ENCODE measurements around the gene TCEAL9. TPM values are rescaled to one million over a fixed set of nuclear protein-coding genes. Genes with fewer than 3 reads are reported as not detected.
"Not testable (repeated sequence)": the region's sequence is repeated elsewhere in the genome, so short reads cannot be mapped to it uniquely, and the experiment has no call there.

Gene TCEAL9
- total RNA-seq, 1 experiment from 2014 or later: 183 TPM

DNA sequence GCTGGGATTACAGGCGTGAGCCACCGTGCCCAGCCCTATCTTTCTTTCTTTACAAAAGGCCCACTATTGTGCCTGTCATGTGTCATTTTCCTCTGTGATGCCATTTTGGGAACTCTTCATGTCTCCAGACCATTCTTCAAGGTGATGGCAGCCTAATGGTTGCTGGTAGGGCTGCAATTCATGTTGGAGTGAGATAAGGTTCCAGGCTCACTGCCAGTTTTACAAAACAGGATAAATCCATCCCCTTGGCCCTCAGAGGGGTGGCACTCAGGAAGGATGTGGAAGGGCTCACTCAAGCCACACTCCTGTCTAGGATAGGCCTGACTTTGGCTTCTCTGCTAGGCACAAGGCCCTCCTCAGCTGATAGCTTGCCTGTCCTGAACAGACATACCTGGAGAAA is 3.8 kb downstream of the TCEAL9 start:
- no peak for DNase-seq
- H3K9me3 ChIP-seq (replicated peaks): no peaks in the 10 kb centered on the region
- H3K4me3 ChIP-seq: no peak overlapping the region
- no peak overlapping the region for H3K27ac ChIP-seq
- peaks cover 10% of the 10 kb centered on the region for H3K36me3 ChIP-seq
- H3K4me1 ChIP-seq: peaks cover 18% of the 10 kb centered on the region
- H3K27me3 ChIP-seq: no peaks in the 10 kb centered on the region

DNA sequence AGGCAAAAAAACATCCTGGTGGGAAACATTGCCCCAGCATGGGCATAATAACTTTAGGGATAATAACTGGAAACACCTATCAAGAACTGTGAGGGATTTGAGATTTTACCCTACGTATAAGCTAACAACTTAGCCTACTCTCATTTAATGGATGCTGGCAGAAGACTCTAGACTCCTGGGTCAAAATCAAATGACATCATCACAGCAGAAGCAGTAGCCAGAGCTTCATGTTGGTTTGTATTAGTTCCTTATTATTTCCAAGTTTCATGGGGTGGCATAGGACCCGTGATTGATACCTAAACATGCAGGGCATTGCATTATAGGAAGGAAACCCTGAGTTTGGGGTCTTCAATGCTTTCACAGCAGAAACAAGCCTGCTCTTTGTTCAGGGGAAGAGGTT is 4.6 kb downstream of the TCEAL9 start:
- peaks cover 10% of the 10 kb centered on the region for H3K36me3 ChIP-seq
- H3K9me3 ChIP-seq (replicated peaks): no peaks in the 10 kb centered on the region
- no peaks in the 10 kb centered on the region for H3K27me3 ChIP-seq
- DNase-seq: no peak
- H3K4me3 ChIP-seq: no peak overlapping the region
- H3K4me1 ChIP-seq: peaks cover 18% of the 10 kb centered on the region
- H3K27ac ChIP-seq: no peak overlapping the region

DNA sequence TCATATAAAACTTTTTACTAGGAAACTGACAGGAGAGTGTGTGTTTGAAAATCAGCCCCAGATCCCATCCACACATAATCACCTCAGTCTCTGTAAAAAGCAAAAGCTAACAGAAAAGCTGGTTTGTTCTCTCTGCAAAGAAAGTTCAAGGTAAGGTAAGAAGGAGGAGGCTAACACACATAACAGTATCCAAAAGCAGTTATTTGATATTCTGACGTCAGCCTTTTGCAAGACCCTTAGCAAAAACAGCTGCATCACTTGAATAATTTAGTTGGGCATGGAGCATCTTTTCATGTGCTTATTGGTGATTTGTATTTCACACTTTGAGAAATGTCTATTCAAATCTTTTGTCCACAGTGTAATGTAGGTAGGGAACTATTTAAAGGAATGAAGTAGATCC is 5.5 kb downstream of the TCEAL9 start:
- Histone ChIP-seq H3K4me3 (no peak overlapping the region), H3K4me1 (peaks cover 18% of the 10 kb centered on the region), H3K27ac (peak overlapping the region; percentile 63), H3K36me3 (peaks cover 10% of the 10 kb centered on the region), H3K9me3 (replicated peaks) (no peaks in the 10 kb centered on the region), H3K27me3 (no peaks in the 10 kb centered on the region)
- peak in 1 of 2 experiments; percentile 48 for DNase-seq

DNA sequence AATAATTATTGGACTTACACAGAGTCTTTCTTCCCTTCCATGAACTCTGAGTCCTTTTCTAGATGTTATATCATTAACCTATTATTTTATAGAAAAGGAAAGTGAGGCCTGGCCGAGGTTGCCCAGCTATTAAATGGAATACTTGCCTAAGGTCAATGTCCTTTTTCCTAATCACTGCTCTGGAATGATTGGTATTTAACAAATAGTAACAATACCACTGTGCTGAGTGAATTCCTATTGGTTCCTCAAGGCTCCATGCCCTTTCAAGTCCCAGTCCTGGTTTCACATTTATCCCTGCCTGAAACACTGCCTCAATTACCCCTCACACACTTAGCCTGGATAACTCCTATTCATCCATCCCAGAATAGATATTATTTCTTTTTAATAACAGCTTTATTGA is 6.2 kb downstream of the TCEAL9 start:
- Histone ChIP-seq H3K4me3 (no peak overlapping the region), H3K36me3 (peaks cover 10% of the 10 kb centered on the region), H3K27ac (peak overlapping the region; percentile 63), H3K4me1 (peaks cover 18% of the 10 kb centered on the region), H3K9me3 (replicated peaks) (no peaks in the 10 kb centered on the region), H3K27me3 (no peaks in the 10 kb centered on the region)
- DNase-seq: no peak

DNA sequence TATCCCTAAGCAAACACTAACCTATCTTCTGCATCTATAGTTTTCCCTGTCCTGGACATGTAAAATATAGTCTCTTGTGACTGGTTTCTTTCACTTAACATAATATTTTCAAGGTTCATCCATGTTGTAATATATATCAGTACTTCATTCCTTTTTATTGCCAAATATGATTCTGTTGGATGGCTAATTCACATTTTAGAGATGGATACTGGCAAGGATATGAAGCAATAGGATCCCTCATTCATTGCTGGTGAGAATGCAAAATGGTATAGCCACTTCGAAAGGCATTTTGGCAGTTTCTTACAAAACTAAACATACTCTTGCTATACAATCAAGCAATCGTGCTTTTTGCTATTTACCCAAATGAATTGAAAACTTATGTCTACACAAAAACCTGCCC is 6.7 kb downstream of the TCEAL9 start:
- H3K27me3 ChIP-seq: no peaks in the 10 kb centered on the region
- H3K9me3 ChIP-seq (replicated peaks): no peaks in the 10 kb centered on the region
- peaks cover 5% of the 10 kb centered on the region for H3K36me3 ChIP-seq
- peaks cover 18% of the 10 kb centered on the region for H3K4me1 ChIP-seq
- H3K4me3 ChIP-seq: no peak overlapping the region
- no peak overlapping the region for H3K27ac ChIP-seq
- no peak for DNase-seq

DNA sequence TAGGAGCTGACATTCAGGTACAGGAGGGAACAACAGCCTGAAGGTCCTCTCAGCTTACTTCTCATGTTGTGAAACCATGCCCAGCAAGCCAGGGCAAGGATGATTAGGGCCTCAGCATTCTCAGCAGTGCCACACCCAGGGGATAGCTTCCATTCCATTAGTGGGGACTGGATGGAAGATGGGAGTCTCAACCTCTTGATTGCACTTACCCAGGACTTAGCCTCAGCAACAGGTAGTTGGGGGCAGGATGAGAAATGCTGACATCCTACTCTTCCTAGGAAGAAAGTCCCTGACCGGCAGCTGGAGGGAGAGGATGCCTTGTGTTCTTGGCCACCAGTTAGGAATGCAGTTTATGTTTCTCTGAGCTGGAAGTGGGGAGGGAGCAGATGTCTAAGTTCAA is 11.2 kb downstream of the TCEAL9 start:
- H3K4me3 ChIP-seq: no peak overlapping the region
- no peak overlapping the region for H3K27ac ChIP-seq
- no peaks in the 10 kb centered on the region for H3K27me3 ChIP-seq
- no peaks in the 10 kb centered on the region for H3K36me3 ChIP-seq
- peaks cover 3% of the 10 kb centered on the region; the same call in 1 of the 2 replicates for H3K4me1 ChIP-seq
- no peak for DNase-seq
- H3K9me3 ChIP-seq (replicated peaks): no peaks in the 10 kb centered on the region

DNA sequence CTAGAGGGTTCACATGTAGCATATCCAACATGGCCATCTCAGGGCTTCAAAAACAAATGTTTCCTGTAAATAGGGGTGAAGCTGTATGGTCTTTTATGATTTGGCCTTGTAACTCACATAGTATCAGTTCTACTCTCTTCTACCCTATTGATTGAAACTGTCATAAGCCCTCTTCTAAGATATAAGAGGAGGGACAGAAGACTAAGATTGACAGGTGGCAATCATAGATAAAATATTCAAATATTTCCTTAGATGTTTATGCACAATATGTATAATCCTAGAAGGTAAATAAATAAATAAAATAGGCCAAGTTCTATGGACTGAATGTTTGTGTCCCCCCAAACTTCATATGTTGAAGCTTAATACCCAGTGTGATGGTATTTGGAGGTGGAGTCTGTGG is 13.2 kb downstream of the TCEAL9 start:
- Histone ChIP-seq H3K36me3 (no peaks in the 10 kb centered on the region), H3K27me3 (no peaks in the 10 kb centered on the region), H3K27ac (no peak overlapping the region), H3K9me3 (replicated peaks) (no peaks in the 10 kb centered on the region), H3K4me1 (no peaks in the 10 kb centered on the region), H3K4me3 (no peak overlapping the region)
- no peak for DNase-seq

DNA sequence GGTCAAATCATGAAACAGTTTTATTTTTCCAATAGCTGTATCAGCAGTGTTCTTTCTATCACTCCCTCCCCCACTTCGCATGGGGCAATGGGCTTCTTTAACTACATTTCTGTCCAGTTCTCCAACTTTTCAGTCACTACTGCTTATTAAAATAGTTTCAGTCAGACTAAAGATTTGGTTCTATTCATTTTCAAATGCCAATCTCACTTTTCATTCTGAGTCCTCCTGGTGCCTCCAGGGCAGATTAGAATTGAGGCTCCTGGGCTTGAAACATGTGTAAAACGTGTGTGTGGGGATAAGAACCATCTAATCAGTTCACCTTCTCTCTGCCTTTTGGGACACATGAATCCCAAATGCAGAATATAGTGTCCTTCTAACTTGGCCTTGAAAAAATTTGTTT is 16.6 kb downstream of the TCEAL9 start:
- DNase-seq: no peak
- no peak overlapping the region for H3K4me3 ChIP-seq
- no peaks in the 10 kb centered on the region for H3K4me1 ChIP-seq
- H3K9me3 ChIP-seq (replicated peaks): no peaks in the 10 kb centered on the region
- no peaks in the 10 kb centered on the region for H3K27me3 ChIP-seq
- peaks cover 5% of the 10 kb centered on the region; the same call in 1 of the 2 replicates for H3K36me3 ChIP-seq
- H3K27ac ChIP-seq: no peak overlapping the region

DNA sequence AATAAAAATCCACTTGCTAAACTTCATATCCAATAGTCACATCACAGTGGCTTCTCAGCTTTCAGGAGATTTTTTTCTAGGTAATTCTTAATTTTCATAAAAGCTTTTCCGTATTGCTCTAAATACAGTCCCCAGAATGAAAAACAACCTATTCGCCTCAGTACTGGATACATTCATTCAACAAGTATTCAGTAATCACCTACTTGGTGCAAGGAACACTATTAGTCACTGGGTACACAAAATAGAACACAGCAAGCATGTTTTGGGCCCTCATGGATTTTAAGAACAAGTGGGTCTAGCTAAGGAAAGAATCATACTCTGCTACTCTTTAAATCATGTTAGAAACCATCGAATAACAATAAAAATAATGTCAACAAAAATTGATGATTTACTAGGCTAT is 17.3 kb downstream of the TCEAL9 start:
- Histone ChIP-seq H3K9me3 (replicated peaks) (no peaks in the 10 kb centered on the region), H3K4me3 (no peak overlapping the region), H3K27me3 (no peaks in the 10 kb centered on the region), H3K36me3 (peaks cover 6% of the 10 kb centered on the region; the same call in 1 of the 2 replicates), H3K27ac (no peak overlapping the region), H3K4me1 (no peaks in the 10 kb centered on the region)
- no peak for DNase-seq

DNA sequence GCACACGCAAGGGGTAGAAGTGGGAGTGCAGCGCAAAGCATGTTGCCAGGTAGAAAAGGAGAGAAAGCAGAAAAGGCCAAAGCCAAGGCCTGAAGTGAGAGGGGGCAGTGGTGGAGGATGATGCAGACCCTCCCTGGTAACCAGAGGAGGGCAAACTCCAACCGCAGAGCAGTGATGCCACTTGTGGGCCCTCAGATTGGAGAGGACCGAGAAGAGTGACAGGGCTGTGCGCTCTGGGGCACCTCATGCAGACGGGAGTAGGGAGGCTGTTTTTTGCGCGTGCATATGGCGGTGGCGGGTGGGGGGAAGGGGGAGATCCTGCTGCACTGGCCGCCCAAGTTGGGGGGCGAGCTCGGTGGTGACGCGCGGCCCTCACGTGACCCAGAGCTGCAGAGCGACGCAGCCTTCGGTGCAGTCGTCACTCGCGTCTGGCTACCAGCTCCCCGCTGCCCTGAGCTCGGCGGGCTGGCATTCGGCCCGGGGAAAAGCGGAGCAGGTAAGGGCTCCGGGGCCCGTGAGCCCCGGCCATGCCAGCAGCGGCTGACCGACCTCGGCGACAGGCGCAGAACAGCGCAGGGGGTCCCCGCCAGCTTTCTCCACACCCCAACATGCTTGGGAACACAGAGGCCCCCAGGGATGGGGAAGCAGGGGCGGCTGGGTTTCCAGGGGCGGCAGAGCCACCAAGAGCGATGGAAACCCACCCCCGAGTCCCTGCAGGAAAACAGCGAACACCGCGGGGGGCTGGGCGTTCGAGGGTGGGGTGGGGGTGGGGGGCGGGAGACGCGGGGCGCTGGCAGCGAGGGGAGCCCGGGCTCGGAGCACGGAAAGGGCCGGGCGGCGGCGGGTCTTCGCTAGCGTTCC is 20.0 kb downstream of the TCEAL9 start, which contains the start of gene BEX3:
Gene BEX3, plus strand, starts transcription at position 421 of the 861 bp plus-strand sequence. CDS start 984 bp downstream, outside the sequence.
- no peaks in the 10 kb centered on the region for H3K9me3 ChIP-seq (replicated peaks)
- H3K4me1 ChIP-seq: no peaks in the 10 kb centered on the region
- H3K27me3 ChIP-seq: no peaks in the 10 kb centered on the region
- H3K4me3 ChIP-seq: peak within 1 kb of the TSS; percentile 90
- DNase-seq: peak; percentile 61 to 68
- H3K36me3 ChIP-seq: peaks cover 6% of the 10 kb centered on the region; the same call in 1 of the 2 replicates
- H3K27ac ChIP-seq: peak within 1 kb of the TSS; percentile 81

DNA sequence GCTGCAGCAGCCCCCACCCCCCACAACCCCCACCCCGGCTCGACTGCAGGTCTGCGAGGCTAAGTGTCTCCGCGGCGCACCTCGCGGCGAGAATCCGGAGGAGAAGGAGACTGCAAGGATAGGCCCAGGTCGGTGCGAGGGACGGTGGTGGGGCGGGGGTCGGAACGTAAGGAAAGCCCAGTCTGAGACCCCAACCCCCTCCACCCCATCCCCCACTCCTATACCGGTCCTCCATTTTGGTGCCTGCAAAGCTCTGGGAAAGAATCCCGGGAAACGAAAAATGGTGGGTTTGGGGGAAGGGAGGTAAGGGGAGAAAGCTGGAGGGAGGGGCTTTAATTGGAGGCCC is 20.6 kb downstream of the TCEAL9 start:
- Histone ChIP-seq H3K27ac (peak overlapping the region; percentile 68), H3K36me3 (peaks cover 6% of the 10 kb centered on the region; the same call in 1 of the 2 replicates)
- DNase-seq: peak; percentile 46 to 58

DNA sequence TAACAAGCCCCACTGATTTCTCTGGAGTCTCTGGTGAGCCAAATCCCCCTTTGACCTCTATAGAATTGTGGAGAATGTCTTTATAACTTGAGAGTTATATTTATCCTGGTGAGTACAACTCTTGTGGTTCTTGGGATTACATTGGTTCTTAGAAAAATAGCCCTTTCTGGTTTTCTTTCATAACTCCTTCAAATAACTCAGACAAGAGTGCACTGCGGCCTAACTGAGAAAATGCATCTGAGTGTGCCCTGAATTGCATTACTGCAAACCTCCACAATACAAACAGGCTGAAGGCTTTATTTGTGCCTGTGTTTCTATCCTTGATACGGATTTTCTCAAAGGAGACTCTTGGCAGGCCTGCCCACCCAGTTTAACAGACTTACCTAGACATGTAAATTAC is 22.7 kb downstream of the TCEAL9 start:
- DNase-seq: no peak
- no peaks in the 10 kb centered on the region for H3K9me3 ChIP-seq (replicated peaks)
- H3K4me1 ChIP-seq: no peaks in the 10 kb centered on the region
- no peak overlapping the region for H3K4me3 ChIP-seq
- H3K27ac ChIP-seq: no peak overlapping the region
- peaks cover 6% of the 10 kb centered on the region; the same call in 1 of the 2 replicates for H3K36me3 ChIP-seq
- no peaks in the 10 kb centered on the region for H3K27me3 ChIP-seq

More for the DNA sequence above, 20.6 kb downstream of the TCEAL9 start:
- Histone ChIP-seq H3K9me3 (replicated peaks) (no peaks in the 10 kb centered on the region), H3K4me1 (no peaks in the 10 kb centered on the region), H3K4me3 (peak overlapping the region; percentile 90), H3K27me3 (no peaks in the 10 kb centered on the region)

DNA sequence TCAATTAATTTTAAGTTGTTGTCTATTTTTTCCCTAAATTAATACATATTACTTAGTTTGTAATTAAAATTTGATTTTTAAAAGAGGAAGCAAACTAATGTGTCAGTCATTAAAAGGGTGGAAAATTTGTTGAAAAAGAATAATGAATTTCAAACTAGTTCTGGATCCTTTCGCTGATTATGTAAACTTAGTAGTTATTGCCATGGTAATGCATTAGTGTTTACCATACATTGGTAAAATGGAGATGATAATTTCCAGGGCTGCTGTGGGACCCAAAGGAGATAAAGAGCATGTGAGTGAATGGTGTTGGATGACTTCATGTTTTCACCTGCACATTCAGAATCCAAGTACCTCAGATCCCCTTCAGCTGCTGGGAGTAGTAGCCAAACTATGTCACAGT is 26.6 kb downstream of the TCEAL9 start:
- no peak overlapping the region for H3K4me3 ChIP-seq
- no peaks in the 10 kb centered on the region for H3K4me1 ChIP-seq
- H3K9me3 ChIP-seq (replicated peaks): no peaks in the 10 kb centered on the region
- H3K27ac ChIP-seq: no peak overlapping the region
- H3K27me3 ChIP-seq: no peaks in the 10 kb centered on the region
- no peak for DNase-seq
- peaks cover 2% of the 10 kb centered on the region; the same call in 1 of the 2 replicates for H3K36me3 ChIP-seq

DNA sequence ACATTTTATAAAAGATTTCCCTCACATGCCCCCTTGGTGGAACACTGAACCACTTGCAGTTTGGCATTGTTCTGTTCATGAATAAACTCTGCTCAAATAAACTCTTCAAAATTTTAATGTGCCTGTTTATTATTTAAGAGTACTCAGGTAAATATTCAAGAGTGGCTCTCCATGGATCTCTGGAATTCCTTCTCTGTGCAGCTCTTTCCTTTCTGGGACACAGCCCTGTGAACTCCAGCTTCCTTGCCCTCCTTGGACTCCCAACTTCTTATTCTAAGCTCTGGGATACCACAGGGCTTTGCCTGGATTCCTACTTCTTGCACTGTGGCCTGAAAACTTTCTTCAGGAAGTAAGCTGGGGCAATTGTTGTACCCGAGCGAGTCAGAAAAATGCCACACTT is 28.4 kb downstream of the TCEAL9 start:
- Histone ChIP-seq H3K27me3 (no peaks in the 10 kb centered on the region), H3K27ac (no peak overlapping the region), H3K36me3 (no peaks in the 10 kb centered on the region), H3K4me1 (no peaks in the 10 kb centered on the region), H3K4me3 (no peak overlapping the region), H3K9me3 (replicated peaks) (no peaks in the 10 kb centered on the region)
- DNase-seq: no peak

DNA sequence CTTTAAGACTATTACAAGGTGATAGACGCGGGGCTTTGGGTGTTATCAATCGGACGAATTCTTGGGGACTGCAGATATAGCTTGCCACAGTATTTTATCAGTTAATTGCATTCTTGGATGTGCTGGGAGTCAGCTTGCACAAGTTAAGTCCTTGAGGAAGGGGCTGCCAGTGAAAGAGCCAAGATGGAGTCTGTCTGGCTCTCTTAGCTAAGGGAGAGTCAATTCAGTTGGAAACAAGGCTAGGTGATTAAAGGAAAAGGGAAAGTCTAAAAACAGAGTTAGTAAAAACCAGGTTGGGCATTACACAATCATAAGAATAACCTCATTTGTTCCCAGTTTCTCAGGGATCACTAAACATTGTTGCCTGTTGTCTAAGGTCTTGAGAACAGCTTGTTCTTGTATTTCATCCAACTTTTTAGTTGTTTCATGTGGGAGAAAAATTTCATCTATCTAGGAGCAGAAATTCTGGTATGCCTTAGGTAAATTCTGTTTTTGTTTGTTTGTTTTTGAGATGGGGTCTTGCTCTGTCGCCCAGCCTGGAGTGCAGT is 29.1 kb downstream of the TCEAL9 start:
- DNase-seq; H3K27ac ChIP-seq; H3K27me3 ChIP-seq; H3K4me1 ChIP-seq; H3K9me3 ChIP-seq (replicated peaks); H3K36me3 ChIP-seq; H3K4me3 ChIP-seq: not testable (repeated sequence)

All from SJCRH30 (cell line).